Skeletal muscle tissue (tissue), 4 donors: Measurements from ENCODE around the gene FOXP2. TPM values are rescaled to one million over a fixed set of nuclear protein-coding genes. Genes with fewer than 3 reads are reported as not detected.

Experiments
- H3K27ac ChIP-seq: one replicate; pipeline ENCODE4 v1.7.0; 2013; ENCODE audit warnings: mild to moderate bottlenecking, low read depth, low read length, inconsistent platforms
- H3K27me3 ChIP-seq, 3 donors: one replicate each; pipeline ENCODE4 v1.7.0; 2013; ENCODE audit warnings: low read length in 3 of 3; ENCODE audit not compliant: control insufficient read depth in 3 of 3, insufficient read depth in 3 of 3
- H3K36me3 ChIP-seq, 3 donors: one replicate each; pipeline ENCODE4 v1.7.0; 2013; ENCODE audit warnings: low read length in 3 of 3; ENCODE audit not compliant: control insufficient read depth in 3 of 3, insufficient read depth in 3 of 3
- H3K4me1 ChIP-seq, 3 donors: one replicate each; pipeline ENCODE4 v1.7.0; 2013; ENCODE audit warnings: low read length in 3 of 3, mild to moderate bottlenecking in 3 of 3; ENCODE audit not compliant: control insufficient read depth in 3 of 3, insufficient read depth in 3 of 3
- H3K4me3 ChIP-seq, 3 donors: one replicate each; pipeline ENCODE4 v1.7.0; 2013; ENCODE audit warnings: low read length in 3 of 3
- H3K9ac ChIP-seq, 3 donors: one replicate each; pipeline ENCODE4 v1.7.0; 2013; ENCODE audit warnings: low read length in 3 of 3, mild to moderate bottlenecking in 3 of 3, moderate library complexity in 2 of 3, low read depth in 1 of 3
- H3K9me3 ChIP-seq, 3 donors: one replicate each; pipeline ENCODE4 v1.7.0; 2013; ENCODE audit warnings: low read length in 3 of 3; ENCODE audit not compliant: control insufficient read depth in 3 of 3
- total RNA-seq: library from RNA; depleted of rRNA; stranded (reverse); fragments of >200 nt; gene quantifications from one replicate; pipeline ENCODE4 v1.2.3, GENCODE V29; 2014
- donor health status: Osteomylitis.

Gene FOXP2
- total RNA-seq, 1 donor from 2014 or later: 10.4 TPM

DNA sequence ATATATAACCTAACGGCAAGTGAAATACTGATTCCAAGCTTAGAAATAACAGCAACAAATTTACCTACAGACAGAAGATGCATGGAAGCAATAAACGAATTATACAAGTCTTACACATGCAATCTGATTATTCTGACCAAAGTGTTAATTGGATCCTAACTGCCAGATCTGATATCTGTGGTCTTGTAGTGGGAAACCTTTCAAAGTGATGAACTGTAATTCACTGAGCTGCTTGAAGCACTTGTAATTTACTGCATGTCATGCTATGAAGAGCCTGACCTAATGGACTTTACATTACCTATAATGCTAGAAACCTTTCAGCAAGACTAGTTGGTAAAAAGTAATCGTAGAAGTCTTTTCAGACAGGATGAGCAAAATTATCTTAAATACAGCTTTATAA is 205.6 kb downstream of the FOXP2 start:
- no peaks in the 10 kb centered on the region for H3K9me3 ChIP-seq
- H3K36me3 ChIP-seq: no peaks in the 10 kb centered on the region
- no peaks in the 10 kb centered on the region for H3K4me1 ChIP-seq
- no peak overlapping the region for H3K9ac ChIP-seq
- no peak overlapping the region for H3K27ac ChIP-seq
- H3K27me3 ChIP-seq: no peaks in the 10 kb centered on the region
- H3K4me3 ChIP-seq: no peak overlapping the region

DNA sequence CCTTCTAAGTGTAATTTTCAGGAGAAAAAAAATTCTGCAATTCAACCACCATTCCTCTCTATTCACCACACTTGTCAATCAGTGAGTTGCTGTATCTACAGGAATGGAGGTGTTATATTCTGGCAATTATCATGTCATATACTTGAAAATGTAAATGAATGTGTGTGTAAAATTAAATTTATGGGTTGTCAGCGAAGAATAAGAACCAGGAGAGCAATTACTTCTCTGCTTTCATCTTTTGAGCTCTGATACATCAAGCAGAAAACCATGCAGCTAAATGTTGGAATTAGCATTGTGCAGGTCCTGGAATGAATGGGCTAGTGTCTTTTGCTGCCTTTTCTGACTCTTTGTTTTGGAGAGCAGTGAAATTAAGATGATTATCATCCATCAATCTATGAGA is 207.6 kb downstream of the FOXP2 start:
- H3K4me1 ChIP-seq: no peaks in the 10 kb centered on the region
- H3K36me3 ChIP-seq: no peaks in the 10 kb centered on the region
- H3K27ac ChIP-seq: no peak overlapping the region
- H3K27me3 ChIP-seq: no peaks in the 10 kb centered on the region
- H3K9me3 ChIP-seq: no peaks in the 10 kb centered on the region
- H3K9ac ChIP-seq: no peak overlapping the region
- H3K4me3 ChIP-seq: no peak overlapping the region

- no peaks in the 10 kb centered on the region for H3K36me3 ChIP-seq
- H3K9me3 ChIP-seq: no peaks in the 10 kb centered on the region
- no peak overlapping the region for H3K9ac ChIP-seq
- H3K4me3 ChIP-seq: no peak overlapping the region
- no peaks in the 10 kb centered on the region for H3K27me3 ChIP-seq
- no peak overlapping the region for H3K27ac ChIP-seq
- no peaks in the 10 kb centered on the region for H3K4me1 ChIP-seq
Measured at GRCh38 chr7:114623146-114623545, 208.5 kb downstream of the FOXP2 start.

- no peaks in the 10 kb centered on the region for H3K9me3 ChIP-seq
- no peak overlapping the region for H3K9ac ChIP-seq
Measured at GRCh38 chr7:114627231-114627630, 212.6 kb downstream of the FOXP2 start.

DNA sequence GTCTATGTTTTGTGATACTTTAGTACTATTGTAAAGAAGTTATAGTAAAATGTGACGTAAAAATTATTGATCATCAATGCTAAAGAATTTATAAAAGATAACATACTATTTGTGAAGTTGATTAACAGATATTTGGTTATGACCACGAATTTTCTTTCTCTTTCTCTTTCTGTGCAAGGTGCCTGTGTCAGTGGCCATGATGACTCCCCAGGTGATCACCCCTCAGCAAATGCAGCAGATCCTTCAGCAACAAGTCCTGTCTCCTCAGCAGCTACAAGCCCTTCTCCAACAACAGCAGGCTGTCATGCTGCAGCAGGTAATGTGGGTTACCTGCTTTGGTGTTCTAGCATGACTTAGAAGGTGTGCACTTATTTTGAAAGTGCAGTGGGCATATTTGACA is 213.7 kb downstream of the FOXP2 start:
- no peak overlapping the region for H3K4me3 ChIP-seq
- H3K9me3 ChIP-seq: no peaks in the 10 kb centered on the region

More at GRCh38 chr7:114627231-114627630, 212.6 kb downstream of the FOXP2 start:
- Histone ChIP-seq H3K36me3 (peaks cover 3 to 10% (median 7%) of the 10 kb centered on the region in 3 donors), H3K4me1 (no peaks in the 10 kb centered on the region), H3K4me3 (no peak overlapping the region), H3K27me3 (no peaks in the 10 kb centered on the region), H3K27ac (no peak overlapping the region)

DNA sequence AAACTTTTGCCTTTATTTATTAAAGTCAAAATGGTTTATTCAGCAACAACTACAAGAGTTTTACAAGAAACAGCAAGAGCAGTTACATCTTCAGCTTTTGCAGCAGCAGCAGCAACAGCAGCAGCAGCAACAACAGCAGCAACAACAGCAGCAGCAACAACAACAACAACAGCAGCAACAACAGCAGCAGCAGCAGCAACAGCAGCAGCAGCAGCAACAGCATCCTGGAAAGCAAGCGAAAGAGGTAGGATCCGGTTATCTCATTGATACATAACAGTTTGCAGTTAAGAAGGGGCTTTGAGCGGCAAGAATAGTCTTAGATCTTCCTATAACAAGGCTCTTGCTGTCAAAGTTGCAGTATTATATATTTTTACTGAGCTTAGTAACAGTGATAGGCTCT is 215.1 kb downstream of the FOXP2 start:
- Histone ChIP-seq H3K27ac (no peak overlapping the region), H3K27me3 (no peaks in the 10 kb centered on the region), H3K4me1 (no peaks in the 10 kb centered on the region), H3K36me3 (peaks cover 3 to 10% (median 7%) of the 10 kb centered on the region in 3 donors), H3K9ac (no peak overlapping the region), H3K9me3 (no peaks in the 10 kb centered on the region), H3K4me3 (no peak overlapping the region)

More for the DNA sequence above, 213.7 kb downstream of the FOXP2 start:
- Histone ChIP-seq H3K36me3 (peaks cover 3 to 10% (median 7%) of the 10 kb centered on the region in 3 donors), H3K9ac (no peak overlapping the region), H3K27ac (no peak overlapping the region), H3K4me1 (no peaks in the 10 kb centered on the region), H3K27me3 (no peaks in the 10 kb centered on the region)

GRCh38 chr7:114630201-114630990 is 215.8 kb downstream of the FOXP2 start:
- H3K9me3 ChIP-seq: no peaks in the 10 kb centered on the region
- H3K4me1 ChIP-seq: no peaks in the 10 kb centered on the region
- no peaks in the 10 kb centered on the region for H3K27me3 ChIP-seq
- no peak overlapping the region for H3K4me3 ChIP-seq
- H3K36me3 ChIP-seq: peaks cover 3 to 10% (median 7%) of the 10 kb centered on the region in 3 donors
- H3K9ac ChIP-seq: no peak overlapping the region
- H3K27ac ChIP-seq: no peak overlapping the region

DNA sequence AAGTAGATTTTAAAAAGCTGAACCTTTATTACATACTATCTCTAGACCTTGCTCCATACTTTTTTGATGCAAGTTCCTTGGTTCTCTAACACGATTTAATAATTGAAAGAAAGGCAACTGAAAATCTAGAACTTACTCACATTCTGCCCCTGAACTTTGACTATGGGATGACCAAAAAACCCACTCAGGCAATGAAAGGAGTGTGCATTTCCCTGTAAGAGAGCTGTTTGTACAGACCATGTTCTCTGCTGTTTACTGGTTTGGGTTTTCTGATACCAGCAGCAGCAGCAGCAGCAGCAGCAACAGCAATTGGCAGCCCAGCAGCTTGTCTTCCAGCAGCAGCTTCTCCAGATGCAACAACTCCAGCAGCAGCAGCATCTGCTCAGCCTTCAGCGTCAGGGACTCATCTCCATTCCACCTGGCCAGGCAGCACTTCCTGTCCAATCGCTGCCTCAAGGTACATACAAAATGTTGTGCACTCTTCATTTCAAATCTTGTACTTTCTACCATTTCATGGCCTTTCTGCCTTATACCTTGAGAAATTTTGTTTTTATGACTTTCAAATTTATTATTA is 216.7 kb downstream of the FOXP2 start:
- Histone ChIP-seq H3K36me3 (peaks cover 3 to 10% (median 7%) of the 10 kb centered on the region in 3 donors), H3K27me3 (no peaks in the 10 kb centered on the region), H3K4me3 (no peak overlapping the region), H3K4me1 (no peaks in the 10 kb centered on the region), H3K27ac (no peak overlapping the region), H3K9ac (no peak overlapping the region), H3K9me3 (no peaks in the 10 kb centered on the region)

- Histone ChIP-seq H3K36me3 (no peaks in the 10 kb centered on the region), H3K27me3 (no peaks in the 10 kb centered on the region), H3K9ac (no peak overlapping the region)
Measured at GRCh38 chr7:114639451-114639850, 224.8 kb downstream of the FOXP2 start.

GRCh38 chr7:114644455-114644854 is 229.8 kb downstream of the FOXP2 start:
- H3K27ac ChIP-seq: no peak overlapping the region

More at GRCh38 chr7:114639451-114639850, 224.8 kb downstream of the FOXP2 start:
- no peaks in the 10 kb centered on the region for H3K4me1 ChIP-seq
- no peak overlapping the region for H3K4me3 ChIP-seq
- H3K27ac ChIP-seq: no peak overlapping the region
- H3K9me3 ChIP-seq: no peaks in the 10 kb centered on the region

More at GRCh38 chr7:114644455-114644854, 229.8 kb downstream of the FOXP2 start:
- Histone ChIP-seq H3K4me3 (no peak overlapping the region), H3K27me3 (no peaks in the 10 kb centered on the region), H3K9me3 (no peaks in the 10 kb centered on the region), H3K4me1 (no peaks in the 10 kb centered on the region), H3K36me3 (no peaks in the 10 kb centered on the region), H3K9ac (no peak overlapping the region)
